HepG2 (cell line): ENCODE measurements around the gene BTG4. TPM values are rescaled to one million over a fixed set of nuclear protein-coding genes. Genes with fewer than 3 reads are reported as not detected.

Source experiments
- ATAC-seq: fragments of 200-7000 bp; cut with Tn5 transposase; 3 replicates; pipeline ENCODE4 v1.9.1; 2020; ENCODE audit warnings: mild to moderate bottlenecking, moderate library complexity
- BruUV-seq: library from RNA; stranded (reverse); fragments of 400-500 nt; replicated peaks from 2 replicates; lab custom pipeline; 2021; lab: Mats Ljungman, UMichigan
- CTCF ChIA-PET: fragments of 300-600 bp; formaldehyde crosslinking; extraction: SDS; loops from one replicate; lab custom pipeline; 2021; ENCODE audit warnings: low total read pairs, inconsistent platforms, low intra/inter-chr PET ratio; lab: Yijun Ruan, JAX
- POLR2A ChIA-PET: fragments of 350-600 bp; sonication (Branson Sonifier 250); formaldehyde crosslinking; loops from one replicate; lab custom pipeline; 2020; ENCODE audit warnings: antibody characterized with exemption, inconsistent platforms; lab: Yijun Ruan, JAX
- DNase-seq: peaks from one replicate; pipeline ENCODE4 v3.0.0-alpha.2; 2015; ENCODE audit warnings: low spot score
- FAIRE-seq: peaks from 3 replicates; lab custom pipeline; 2011; peaks lifted over from hg19 to GRCh38; lab: Jason Lieb, UNC
- H2AFZ ChIP-seq: one replicate; pipeline ENCODE4 v1.6.1; 2011; ENCODE audit warnings: low read length, inconsistent platforms
- H3K27ac ChIP-seq: fragments of 300-600 bp; 3 replicates; pipeline ENCODE4 v1.8.0; 2011; ENCODE audit warnings: mixed run types, mild to moderate bottlenecking, mixed read lengths, low read length, inconsistent platforms; ENCODE audit not compliant: insufficient read depth; ENCODE audit errors: extremely low read length
- H3K27me3 ChIP-seq, 2 experiments: fragments of 200-600 bp in 1 of 2; 2 replicates in 1 of 2; 3 replicates in 1 of 2; pipeline versions ENCODE4 v1.6.0 to v1.8.0; 2011; ENCODE audit warnings: low read length in 2 of 2, mild to moderate bottlenecking in 2 of 2, moderate library complexity in 2 of 2, inconsistent platforms in 1 of 2; ENCODE audit not compliant: insufficient read depth in 2 of 2, control insufficient read depth in 1 of 2
- H3K36me3 ChIP-seq, 2 experiments: fragments of 200-600 bp in 1 of 2; replicated peaks in 1 of 2; 2 replicates in 1 of 2; 3 replicates in 1 of 2; pipeline versions ENCODE4 v1.5.1 to v1.8.0; 2011; ENCODE audit warnings: low read length in 2 of 2, inconsistent platforms in 1 of 2; ENCODE audit not compliant: insufficient read depth in 2 of 2, control insufficient read depth in 1 of 2
- H3K4me1 ChIP-seq: 2 replicates; pipeline ENCODE4 v1.5.1; 2012; ENCODE audit warnings: low read length, inconsistent platforms; ENCODE audit not compliant: insufficient read depth
- H3K4me2 ChIP-seq: 2 replicates; pipeline ENCODE4 v1.6.0; 2011; ENCODE audit warnings: low read depth, low read length, inconsistent platforms
- H3K4me3 ChIP-seq, 3 experiments: fragments of 200-600 bp in 1 of 3; sonication (generic), shearing (Covaris generic) in 1 of 3; replicated peaks in 1 of 3; 2 replicates each; pipeline ENCODE4 v1.5.1; 2011 to 2016; ENCODE audit warnings: low read length in 3 of 3, inconsistent platforms in 2 of 3, low read depth in 2 of 3, mild to moderate bottlenecking in 2 of 3, control low read depth in 1 of 3, mixed read lengths in 1 of 3; ENCODE audit not compliant: insufficient read depth in 1 of 3
- H3K79me2 ChIP-seq: one replicate; pipeline ENCODE4 v1.6.1; 2011; ENCODE audit warnings: low read length, inconsistent platforms; ENCODE audit not compliant: insufficient read depth
- H3K9ac ChIP-seq: 2 replicates; pipeline ENCODE4 v1.6.0; 2011; ENCODE audit warnings: mild to moderate bottlenecking, low read depth, low read length, inconsistent platforms; ENCODE audit not compliant: insufficient read depth
- H3K9me3 ChIP-seq: 2 replicates; pipeline ENCODE4 v1.5.1; 2012; ENCODE audit warnings: mild to moderate bottlenecking, low read length
- H4K20me1 ChIP-seq: 2 replicates; pipeline ENCODE4 v1.6.0; 2011; ENCODE audit warnings: inconsistent platforms, mild to moderate bottlenecking, low read length, moderate library complexity; ENCODE audit not compliant: insufficient read depth
- AGO1 ChIP-seq: fragments of 200-400 bp; formaldehyde crosslinking; IDR thresholded peaks from 2 replicates; pipeline ENCODE4 v1.6.1; 2017; ENCODE audit warnings: mild to moderate bottlenecking, low read depth, low read length, moderate library complexity; ENCODE audit not compliant: poor library complexity, severe bottlenecking
- HCFC1 ChIP-seq: fragments of 150-350 bp; IDR thresholded peaks from 2 replicates; pipeline ENCODE4 v1.6.1; 2014; ENCODE audit warnings: low read depth, low read length
- MIER3 ChIP-seq: IDR thresholded peaks from 2 replicates; pipeline ENCODE4 v1.6.1; 2016; ENCODE audit warnings: missing compliant biosample characterization, borderline replicate concordance
- NFAT5 ChIP-seq: sonication (generic); formaldehyde crosslinking; IDR thresholded peaks from 2 replicates; pipeline ENCODE4 v1.4.0; 2020; ENCODE audit warnings: missing genetic modification reagents
- RXRB ChIP-seq: IDR thresholded peaks from 2 replicates; pipeline ENCODE4 v1.6.1; 2016; ENCODE audit warnings: borderline replicate concordance, missing genetic modification reagents, missing compliant biosample characterization
- SMARCE1 ChIP-seq: fragments of 450-650 bp; IDR thresholded peaks from 2 replicates; pipeline ENCODE4 v1.6.1; 2017; ENCODE audit warnings: borderline replicate concordance
- ZBTB33 ChIP-seq: sonication (generic); formaldehyde crosslinking; IDR thresholded peaks from 2 replicates; pipeline ENCODE4 v1.4.0; 2020; ENCODE audit warnings: missing genetic modification reagents
- ZNF232 ChIP-seq: sonication (generic); formaldehyde crosslinking; IDR thresholded peaks from 2 replicates; pipeline ENCODE4 v1.4.0; 2020; ENCODE audit warnings: missing genetic modification reagents, borderline replicate concordance
- ZNF510 ChIP-seq: sonication (generic); formaldehyde crosslinking; IDR thresholded peaks from 2 replicates; pipeline ENCODE4 v1.4.0; 2020; ENCODE audit warnings: low read depth, mild to moderate bottlenecking, missing genetic modification reagents
- WGBS: methylation state at CpG from one replicate; pipeline ENCODE4 v1.1.6; 2017; ENCODE audit warnings: low lambda C conversion rate; 5-methylcytosine and 5-hydroxymethylcytosine counted together
- in situ Hi-C: cut with HindIII; loops from 2 replicates; pipeline ENCODE4 v1.10.0; 2017; ENCODE audit warnings: low pct_unique_long_range_greater_than_20kb; ENCODE audit not compliant: extremely low pct_ligation_motif_present
- intact Hi-C: fragments of 100-400 bp; cut with micrococcal nuclease; formaldehyde crosslinking; loops from one replicate; pipeline ENCODE4 v1.10.0; 2022; ENCODE audit not compliant: unreplicated experiment
- polyA plus RNA-seq, 8 experiments: library from polyadenylated mRNA; depleted of rRNA in 3 of 8; stranded (reverse) in 7 of 8; unstranded in 1 of 8; fragments of >200 nt; fragmentation: Illumina TruSeq in 4 of 8; extraction: Trizol in 4 of 8; gene quantifications; 2 replicates each; pipeline versions ENCODE4 v1.2.1 to v1.2.3, GENCODE V29; 2011 to 2016; ENCODE audit warnings: low read depth in 4 of 8, missing spikeins in 1 of 8, mixed read lengths in 1 of 8; ENCODE audit not compliant: insufficient read depth in 1 of 8
- total RNA-seq, 5 experiments: library from RNA; depleted of rRNA; stranded (reverse); fragments of >200 nt; fragmentation: Illumina TruSeq; extraction: Trizol; gene quantifications; 2 replicates each; pipeline ENCODE4 v1.2.3, GENCODE V29; 2016; ENCODE audit warnings: low read depth in 1 of 5

The BTG4 gene
- total and polyA plus RNA-seq, 2 of the 13 experiments (the other 11 are each of a cell fraction or from before 2014, with no cell fraction given), result not detected

GRCh38 chr11:111561306-111561705, 49.1 kb upstream of the BTG4 start:
- Histone ChIP-seq H3K9ac (no peak overlapping the region), H3K27me3 (no peaks in the 10 kb centered on the region), H4K20me1 (no peaks in the 10 kb centered on the region), H3K9me3 (peaks cover under 1% of the 10 kb centered on the region; the same call in 1 of the 2 replicates), H3K27ac (no peak overlapping the region), H3K4me2 (no peak overlapping the region), H3K79me2 (no peaks in the 10 kb centered on the region), H3K4me1 (peaks cover 46% of the 10 kb centered on the region), H3K36me3 (no peaks in the 10 kb centered on the region), H3K4me3 (no peak overlapping the region), H2AFZ (no peak overlapping the region)
- in situ Hi-C loops, result no loop called here
- DNase-seq (no peak), FAIRE-seq (no peak), ATAC-seq (no peak)
- ChIA-PET CTCF (no interaction called here), POLR2A (no interaction called here)
- BruUV-seq, result no TSS peak
- intact Hi-C loops, result loop anchor here (5.0 kb wide), 1 partner anchor 109 kb away; no protein-coding TSS in a partner anchor
- WGBS, result 69% methylated on average over 3 of the region's 3 CpGs
- no peak for TF ChIP-seq SMARCE1
- no peak for TF ChIP-seq ZNF510 (CRISPR knock-in tag)
- TF ChIP-seq HCFC1, result no peak

- in situ Hi-C loops (no loop called here), intact Hi-C loops (loop anchor here (5.0 kb wide), 1 partner anchor 108 kb away; no protein-coding TSS in a partner anchor)
- Histone ChIP-seq H3K9me3 (peaks cover 6% of the 10 kb centered on the region; the same call in 1 of the 2 replicates), H3K27me3 (no peaks in the 10 kb centered on the region), H3K27ac (no peak overlapping the region), H3K4me1 (peaks cover 41% of the 10 kb centered on the region), H4K20me1 (no peaks in the 10 kb centered on the region), H2AFZ (no peak overlapping the region), H3K36me3 (no peaks in the 10 kb centered on the region), H3K9ac (no peak overlapping the region), H3K79me2 (no peaks in the 10 kb centered on the region), H3K4me2 (no peak overlapping the region), H3K4me3 (no peak overlapping the region)
- no peak for ATAC-seq
- ChIA-PET CTCF (no interaction called here), POLR2A (no interaction called here)
- BruUV-seq, result no TSS peak
- 84% methylated on average over 3 of the region's 3 CpGs for WGBS
- FAIRE-seq, result no peak
- no peak for DNase-seq
- no peak for TF ChIP-seq RXRB
- TF ChIP-seq ZNF232 (CRISPR knock-in tag), result no peak
- TF ChIP-seq AGO1, result no peak
- TF ChIP-seq NFAT5, result no peak
- no peak for TF ChIP-seq MIER3 (CRISPR knock-in tag)
- TF ChIP-seq ZBTB33 (CRISPR knock-in tag), result no peak
Observed at GRCh38 chr11:111560800-111561199, 48.6 kb upstream of the BTG4 start.
